K562 (cell line): Measurements from ENCODE around the gene CEP350. TPM values are rescaled to one million over a fixed set of nuclear protein-coding genes. Genes with fewer than 3 reads are reported as not detected.

Experiments used
- ATAC-seq: fragments of 200-7000 bp; cut with Tn5 transposase; 3 replicates; pipeline ENCODE4 v1.9.1; 2020; ENCODE audit warnings: moderate library complexity
- BruUV-seq: library from RNA; stranded (reverse); fragments of 400-500 nt; replicated peaks from 2 replicates; lab custom pipeline; 2021; lab: Mats Ljungman, UMichigan
- CTCF ChIA-PET: fragments of 300-600 bp; formaldehyde crosslinking; extraction: SDS; loops from one replicate; lab custom pipeline; 2021; ENCODE audit warnings: low intra/inter-chr PET ratio; lab: Yijun Ruan, JAX
- POLR2A ChIA-PET: fragments of 300-600, 350-650 bp; sonication (Branson Sonifier 250); formaldehyde crosslinking; extraction: SDS; loops from one replicate; lab custom pipeline; 2021; ENCODE audit warnings: antibody characterized with exemption, inconsistent platforms; lab: Yijun Ruan, JAX
- DNase-seq, 4 experiments: peaks; one replicate each; pipeline versions ENCODE4 v3.0.0 to v3.0.0-alpha.2; 2011 to 2018; ENCODE audit warnings: low spot score in 3 of 4, mixed read lengths in 3 of 4; ENCODE audit errors: extremely low read depth in 1 of 4
- FAIRE-seq: peaks from 2 replicates; lab custom pipeline; 2011; peaks lifted over from hg19 to GRCh38; lab: Jason Lieb, UNC
- H2AFZ ChIP-seq: 2 replicates; pipeline ENCODE4 v1.6.0; 2011; ENCODE audit warnings: low read depth, low read length, control low read depth, inconsistent platforms
- H3K27ac ChIP-seq: fragments of 200-600 bp; 3 replicates; pipeline ENCODE4 v1.8.0; 2011; ENCODE audit warnings: low read depth, mild to moderate bottlenecking, control low read depth, inconsistent platforms, low read length, moderate library complexity, mixed read lengths; ENCODE audit errors: extremely low read depth
- H3K27me3 ChIP-seq, 2 experiments: fragments of 300-600 bp in 1 of 2; 2 replicates in 1 of 2; 3 replicates in 1 of 2; pipeline versions ENCODE4 v1.6.0 to v1.8.0; 2011; ENCODE audit warnings: inconsistent platforms in 2 of 2, low read length in 2 of 2, mild to moderate bottlenecking in 1 of 2, mixed read lengths in 1 of 2, moderate library complexity in 1 of 2; ENCODE audit not compliant: control insufficient read depth in 2 of 2, insufficient read depth in 2 of 2
- H3K36me3 ChIP-seq: fragments of 300-600 bp; 3 replicates; pipeline ENCODE4 v1.8.0; 2011; ENCODE audit warnings: mild to moderate bottlenecking, low read length, inconsistent platforms; ENCODE audit not compliant: control insufficient read depth, insufficient read depth
- H3K4me1 ChIP-seq, 2 experiments: fragments of 200-600 bp in 1 of 2; replicated peaks in 1 of 2; 2 replicates in 1 of 2; 3 replicates in 1 of 2; pipeline versions ENCODE4 v1.5.1 to v1.8.0; 2011; ENCODE audit warnings: inconsistent platforms in 2 of 2, low read length in 2 of 2, mild to moderate bottlenecking in 1 of 2, mixed read lengths in 1 of 2, moderate library complexity in 1 of 2; ENCODE audit not compliant: control insufficient read depth in 2 of 2, insufficient read depth in 2 of 2
- H3K4me2 ChIP-seq: 2 replicates; pipeline ENCODE4 v1.6.1; 2011; ENCODE audit warnings: low read length, control low read depth, inconsistent platforms, mixed read lengths; ENCODE audit not compliant: insufficient read depth
- H3K4me3 ChIP-seq: fragments of 200-600 bp; sonication (generic), shearing (Covaris generic); 2 replicates; pipeline ENCODE4 v1.5.1; 2016; ENCODE audit warnings: control low read depth, inconsistent platforms
- H3K79me2 ChIP-seq: fragments of 200-600 bp; 3 replicates; pipeline ENCODE4 v1.8.0; 2011; ENCODE audit warnings: low read length, inconsistent platforms; ENCODE audit not compliant: control insufficient read depth, insufficient read depth
- H3K9ac ChIP-seq, 2 experiments: 2 replicates each; pipeline versions ENCODE4 v1.6.0 to v1.6.1; 2011; ENCODE audit warnings: low read depth in 2 of 2, low read length in 2 of 2, control low read depth in 1 of 2, inconsistent platforms in 1 of 2, mild to moderate bottlenecking in 1 of 2, mixed read lengths in 1 of 2; ENCODE audit not compliant: insufficient read depth in 1 of 2
- H3K9me1 ChIP-seq: one replicate; pipeline ENCODE4 v1.6.0; 2011; ENCODE audit warnings: inconsistent platforms, mild to moderate bottlenecking, low read length, moderate library complexity; ENCODE audit not compliant: control insufficient read depth, insufficient read depth
- H3K9me3 ChIP-seq: replicated peaks from 2 replicates; pipeline ENCODE4 v1.5.1; 2011; ENCODE audit warnings: low read depth, low read length, inconsistent platforms; ENCODE audit not compliant: control insufficient read depth, insufficient read depth
- H4K20me1 ChIP-seq: replicated peaks from 2 replicates; pipeline ENCODE4 v1.6.1; 2011; ENCODE audit warnings: low read length, inconsistent platforms, mixed read lengths; ENCODE audit not compliant: control insufficient read depth, insufficient read depth
- CHD4 ChIP-seq: fragments of 200-600 bp; sonication (generic); IDR thresholded peaks from 3 replicates; pipeline ENCODE4 v1.6.1; 2012; ENCODE audit warnings: low read depth, mild to moderate bottlenecking, mixed read lengths, low read length, inconsistent platforms; ENCODE audit not compliant: insufficient read depth, insufficient replicate concordance, poor library complexity, severe bottlenecking
- ESRRA ChIP-seq: fragments of 450-650 bp; IDR thresholded peaks from 2 replicates; pipeline ENCODE4 v1.6.1; 2014; ENCODE audit warnings: low read depth, mild to moderate bottlenecking, moderate library complexity, borderline replicate concordance
- ESRRB ChIP-seq: fragments of 250-450 bp; sonication (Bioruptor Pico); IDR thresholded peaks from 2 replicates; pipeline ENCODE4 v1.5.0; 2020; ENCODE audit warnings: mild to moderate bottlenecking, moderate library complexity, borderline replicate concordance
- JUNB ChIP-seq: fragments of 450-650 bp; formaldehyde crosslinking; conservative IDR thresholded peaks from 2 replicates; pipeline ENCODE4 v1.4.0; 2020; ENCODE audit warnings: mild to moderate bottlenecking
- JUND ChIP-seq, 2 experiments: IDR thresholded peaks; 2 replicates in 1 of 2; 3 replicates in 1 of 2; pipeline ENCODE4 v1.6.1; 2011; ENCODE audit warnings: borderline replicate concordance in 2 of 2, low read depth in 2 of 2, low read length in 2 of 2, improper control_type of control experiment in 1 of 2, missing biosample characterization in 1 of 2, missing genetic modification characterization in 1 of 2, missing genetic modification reagents in 1 of 2
- MAFF ChIP-seq: IDR thresholded peaks from 2 replicates; pipeline ENCODE4 v1.6.1; 2012; ENCODE audit warnings: low read length, improper control_type of control experiment
- MTA2 ChIP-seq: fragments of 450-650 bp; IDR thresholded peaks from 2 replicates; pipeline ENCODE4 v1.6.1; 2016; ENCODE audit warnings: low read depth
- POLR2H ChIP-seq: IDR thresholded peaks from 2 replicates; pipeline ENCODE4 v1.6.1; 2016; ENCODE audit warnings: missing genetic modification characterization, low read depth, mild to moderate bottlenecking, control low read depth, missing compliant biosample characterization, moderate library complexity
- RAD51 ChIP-seq: fragments of 450-650 bp; IDR thresholded peaks from 2 replicates; pipeline ENCODE4 v1.7.1; 2016; ENCODE audit warnings: low read depth, mild to moderate bottlenecking, borderline replicate concordance
- ZNF778 ChIP-seq: fragments of 450-650 bp; formaldehyde crosslinking; IDR thresholded peaks from 2 replicates; pipeline ENCODE4 v1.4.0; 2020; ENCODE audit warnings: mild to moderate bottlenecking, moderate library complexity
- WGBS: fragments of 100-300 bp; shearing (Covaris generic); methylation state at CpG from one replicate; pipeline ENCODE4 v1.1.6; 2016; ENCODE audit warnings: low coverage, mixed read lengths; ENCODE audit not compliant: insufficient coverage; ENCODE audit errors: missing lambda C conversion rate; 5-methylcytosine and 5-hydroxymethylcytosine counted together
- in situ Hi-C: fragments of 300-500 bp; cut with MboI; formaldehyde crosslinking; loops from 4 replicates; pipeline ENCODE4 v1.15.0; 2018; ENCODE audit warnings: inconsistent platforms, mixed read lengths
- intact Hi-C: fragments of 100-400 bp; cut with micrococcal nuclease; formaldehyde crosslinking; loops from 2 replicates; pipeline ENCODE4 v1.14.2; 2022
- polyA plus RNA-seq, 8 experiments: library from polyadenylated mRNA; depleted of rRNA in 4 of 8; stranded (reverse) in 5 of 8; unstranded in 3 of 8; fragments of >200 nt; fragmentation: Nextera tagmentation in 2 of 8; fragmentation: Illumina TruSeq in 1 of 8; extraction: Ambion mirVana in 2 of 8; extraction: Trizol in 1 of 8; gene quantifications; 2 replicates each; pipeline versions ENCODE4 v1.2.1 to v1.2.3, GENCODE V29; 2011 to 2014; ENCODE audit warnings: inconsistent platforms in 1 of 8, missing spikeins in 1 of 8
- total RNA-seq, 7 experiments: library from RNA; depleted of rRNA in 6 of 7; stranded (reverse); fragments of >200 nt in 6 of 7; fragmentation: Illumina TruSeq in 2 of 7; extraction: Trizol in 2 of 7; gene quantifications; 2 replicates each; pipeline versions ENCODE4 v1.2.1 to v1.2.3, GENCODE V29; 2011 to 2021; ENCODE audit warnings: low replicate concordance in 1 of 7
- TF ChIP-seq, protein P1 (sequence below): fragments of 200-800 bp; sonication (Bioruptor generic); IDR thresholded peaks from 2 replicates; pipeline ENCODE4 v1.6.1; 2017; ENCODE audit warnings: missing genetic modification characterization, missing compliant biosample characterization

Gene CEP350
- total and polyA plus RNA-seq, 9 of the 15 experiments (the other 6 are each of a cell fraction or from before 2014, with no cell fraction given), result 8.3 to 64.3 (median 28.0) TPM

GRCh38 chr1:179969962-179970361 is 15.4 kb downstream of the CEP350 start:
- Histone ChIP-seq H3K9me1 (no peaks in the 10 kb centered on the region), H3K9me3 (peaks cover 6% of the 10 kb centered on the region), H4K20me1 (peaks cover 12% of the 10 kb centered on the region), H3K79me2 (peaks cover 87% of the 10 kb centered on the region), H3K4me3 (no peak overlapping the region), H3K4me2 (no peak overlapping the region), H3K27me3 (no peaks in the 10 kb centered on the region), H3K4me1 (peaks cover 18 to 20% of the 10 kb centered on the region in 2 experiments; a peak in 4 of 5 replicates), H3K9ac (no peak overlapping the region), H3K36me3 (peaks cover 9% of the 10 kb centered on the region), H2AFZ (no peak overlapping the region), H3K27ac (no peak overlapping the region)
- CTCF ChIA-PET, result interaction anchor here (0.7 kb wide), 1 partner anchor 649 kb away, joined by 3 read pairs; no protein-coding TSS in a partner anchor
- WGBS, result 59% methylated on average over 1 of the region's 1 CpG
- FAIRE-seq (no peak), DNase-seq (no peak), ATAC-seq (no peak)
- in situ Hi-C loops, result no loop called here
- intact Hi-C loops, result no loop called here
- POLR2A ChIA-PET, result interaction anchor here (0.6 to 1.5 kb wide), 2 partner anchors 11 to 174 kb away, joined by 3 to 7 read pairs; no protein-coding TSS in a partner anchor
- TF ChIP-seq ESRRB (CRISPR knock-in tag), result no peak
- no peak for TF ChIP-seq RAD51
- no TSS peak for BruUV-seq

- H3K27me3 ChIP-seq, result no peaks in the 10 kb centered on the region
- FAIRE-seq, result peak; percentile 72
- H3K36me3 ChIP-seq, result peaks cover 9% of the 10 kb centered on the region
- peaks cover 12% of the 10 kb centered on the region for H4K20me1 ChIP-seq
- in situ Hi-C loops (no loop called here), intact Hi-C loops (no loop called here)
- H3K79me2 ChIP-seq, result peaks cover 86% of the 10 kb centered on the region
- H2AFZ ChIP-seq, result no peak overlapping the region
- peak; percentile 65 to 78 (median 75) for DNase-seq
- ChIA-PET CTCF (no interaction called here), POLR2A (interaction anchor here (0.7 to 1.7 kb wide), 9 partner anchors 10 to 89 kb away, joined by 3 to 10 read pairs (median 4); partner anchors contain the start of genes CEP350 and TOR1AIP1)
- H3K27ac ChIP-seq, result peak overlapping the region; percentile 13; the same call in 1 of the 3 replicates
- ATAC-seq, result peak; percentile 75
- no TSS peak for BruUV-seq
- H3K9ac ChIP-seq, result no peak overlapping the region
- H3K4me2 ChIP-seq, result no peak overlapping the region
- H3K9me3 ChIP-seq, result no peaks in the 10 kb centered on the region; the same call in 1 of the 2 replicates
- H3K4me3 ChIP-seq, result no peak overlapping the region
- WGBS, result 15% methylated on average over 5 of the region's 5 CpGs
- H3K9me1 ChIP-seq, result no peaks in the 10 kb centered on the region
- H3K4me1 ChIP-seq, result peaks cover 20 to 26% of the 10 kb centered on the region in 2 experiments; a peak in 4 of 5 replicates
- TF ChIP-seq JUNB (CRISPR knock-in tag) (no peak), CHD4 (peak; percentile 9), ZNF778 (CRISPR knock-in tag) (no peak), ESRRA (peak; percentile 98), JUND (IDR thresholded peaks at IDR 0.05; ENCODE audit: borderline replicate concordance, low read depth, low read length) (peak; percentile 80), JUND (tag; IDR thresholded peaks at IDR 0.05; ENCODE audit: borderline replicate concordance, low read depth, low read length) (peak; percentile 75; the same call in 1 of the 3 replicates), MTA2 (peak; percentile 98), MAFF (no peak), POLR2H (tag) (peak; percentile 46)
- TF ChIP-seq, protein P1, sequence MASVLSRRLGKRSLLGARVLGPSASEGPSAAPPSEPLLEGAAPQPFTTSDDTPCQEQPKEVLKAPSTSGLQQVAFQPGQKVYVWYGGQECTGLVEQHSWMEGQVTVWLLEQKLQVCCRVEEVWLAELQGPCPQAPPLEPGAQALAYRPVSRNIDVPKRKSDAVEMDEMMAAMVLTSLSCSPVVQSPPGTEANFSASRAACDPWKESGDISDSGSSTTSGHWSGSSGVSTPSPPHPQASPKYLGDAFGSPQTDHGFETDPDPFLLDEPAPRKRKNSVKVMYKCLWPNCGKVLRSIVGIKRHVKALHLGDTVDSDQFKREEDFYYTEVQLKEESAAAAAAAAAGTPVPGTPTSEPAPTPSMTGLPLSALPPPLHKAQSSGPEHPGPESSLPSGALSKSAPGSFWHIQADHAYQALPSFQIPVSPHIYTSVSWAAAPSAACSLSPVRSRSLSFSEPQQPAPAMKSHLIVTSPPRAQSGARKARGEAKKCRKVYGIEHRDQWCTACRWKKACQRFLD (CRISPR knock-in tag), result peak; percentile 77; the same call in 1 of the 2 replicates
These were observed 17.2 kb downstream of the CEP350 start for GRCh38 chr1:179971563-179972496.
